HG02571 (cell line): ENCODE results near the gene PTGES3.

Source experiments
- ATAC-seq: cut with Tn5 transposase; IDR thresholded peaks from one replicate; pipeline ENCODE4 v1.9.1; 2021; ENCODE audit warnings: mild to moderate bottlenecking, moderate library complexity; ENCODE audit not compliant: unreplicated experiment

Gene PTGES3

DNA sequence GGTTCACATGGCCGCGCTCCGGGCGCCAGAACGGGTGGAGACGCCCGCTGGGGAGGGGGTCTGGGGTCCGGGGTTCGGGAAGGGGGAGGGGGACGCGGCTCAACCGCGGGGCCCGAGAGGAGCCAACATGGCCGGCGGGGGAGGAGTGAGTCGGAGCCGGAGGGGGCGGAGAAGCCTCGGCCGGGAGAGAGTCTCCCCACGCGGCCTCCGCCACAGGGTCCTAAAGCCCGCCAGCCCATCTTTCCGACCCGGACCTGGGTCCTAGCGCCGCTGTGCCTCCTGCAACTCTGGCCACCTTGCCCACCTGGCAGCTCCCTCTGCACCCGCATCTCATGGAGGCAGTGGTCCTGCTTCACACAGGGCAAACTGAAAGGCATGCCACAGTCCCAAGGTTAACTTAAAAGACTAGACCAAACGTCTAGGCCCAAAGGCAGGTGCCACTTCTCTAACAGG, 57.9 kb downstream of the PTGES3 start, which contains the start of gene BAZ2A:
TSS of gene BAZ2A (minus strand) at position 147 of the 453 bp plus-strand sequence. CDS start 12,796 bp downstream, outside the sequence.
- peak; percentile 52 for ATAC-seq

GRCh38 chr12:56629459-56630179, 58.5 kb downstream of the PTGES3 start:
- ATAC-seq, result no peak

GRCh38 chr12:56628671-56629458, 59.2 kb downstream of the PTGES3 start:
- no peak for ATAC-seq

- ATAC-seq, result no peak
Measured at GRCh38 chr12:56626701-56627100, 61.4 kb downstream of the PTGES3 start.

GRCh38 chr12:56622535-56622934, 65.5 kb downstream of the PTGES3 start:
- no peak for ATAC-seq

DNA sequence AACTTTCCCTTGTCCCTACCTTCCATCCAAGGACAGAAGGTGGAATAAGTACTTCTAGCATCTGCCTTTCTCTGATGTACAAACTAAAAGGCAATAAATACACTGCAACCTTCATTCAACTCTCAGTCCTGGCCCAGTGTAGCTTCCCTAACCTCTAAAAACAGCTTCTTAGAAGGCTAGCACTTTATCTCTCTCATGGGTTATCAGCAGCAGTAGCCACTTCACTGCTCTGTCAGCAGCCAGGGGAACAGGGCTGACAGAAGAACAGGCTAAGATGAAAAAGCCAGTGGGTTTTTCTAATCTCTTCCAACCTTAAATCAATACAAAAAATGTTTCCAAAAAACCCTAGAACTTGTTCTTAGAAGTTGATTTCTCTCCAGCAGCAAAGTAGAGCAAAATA, 71.2 kb downstream of the PTGES3 start:
- no peak for ATAC-seq

DNA sequence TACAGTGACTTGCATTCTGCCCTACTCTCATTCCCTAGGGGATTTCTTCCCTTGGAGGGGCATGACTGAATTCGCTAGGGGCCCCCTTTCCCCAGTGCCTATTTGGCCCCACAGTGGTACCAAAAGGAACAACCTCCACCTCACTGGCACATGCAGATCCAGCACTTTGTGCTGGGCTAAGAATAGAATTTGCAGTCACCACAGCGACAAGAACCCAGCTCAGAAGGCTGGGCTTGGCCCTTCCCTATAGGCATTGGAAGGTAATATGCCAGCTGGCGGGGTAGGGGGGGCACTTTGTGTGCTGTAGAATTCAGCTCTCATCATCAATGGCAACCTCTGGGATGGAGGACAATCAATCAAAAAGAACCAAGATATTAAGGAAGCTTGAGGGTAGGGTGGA, 71.8 kb downstream of the PTGES3 start:
- no peak for ATAC-seq

DNA sequence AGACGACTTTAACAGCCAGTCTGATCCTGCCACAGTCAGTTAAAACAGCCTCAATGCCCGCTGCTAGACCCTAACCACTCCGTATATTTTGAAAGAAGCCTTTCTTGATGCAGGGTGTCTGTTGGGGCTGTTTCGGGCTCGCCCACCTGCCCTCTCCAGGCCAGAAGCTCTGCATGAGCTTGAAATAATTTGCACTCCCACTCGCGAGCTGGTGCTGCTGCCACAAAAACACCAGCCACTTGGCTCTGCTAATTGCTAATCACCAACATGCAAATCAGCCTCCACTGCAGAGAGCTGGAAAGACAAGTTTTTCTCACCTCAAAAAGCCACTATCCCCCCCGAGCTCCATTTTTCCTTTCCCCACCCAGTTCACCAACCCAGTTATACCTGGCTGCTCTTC, 73.5 kb downstream of the PTGES3 start:
- no peak for ATAC-seq
